HG02943 (cell line): ENCODE data around the gene MAD1L1.
"Not testable (repeated sequence)": the region's sequence is repeated elsewhere in the genome, so short reads cannot be mapped to it uniquely, and the experiment has no call there.

Source experiments
- ATAC-seq: cut with Tn5 transposase; IDR thresholded peaks from one replicate; pipeline ENCODE4 v1.9.1; 2021; ENCODE audit warnings: mild to moderate bottlenecking, low read depth, moderate library complexity; ENCODE audit not compliant: unreplicated experiment

Gene MAD1L1

GRCh38 chr7:1843271-1843861, 389.4 kb downstream of the MAD1L1 start:
- no peak for ATAC-seq

DNA sequence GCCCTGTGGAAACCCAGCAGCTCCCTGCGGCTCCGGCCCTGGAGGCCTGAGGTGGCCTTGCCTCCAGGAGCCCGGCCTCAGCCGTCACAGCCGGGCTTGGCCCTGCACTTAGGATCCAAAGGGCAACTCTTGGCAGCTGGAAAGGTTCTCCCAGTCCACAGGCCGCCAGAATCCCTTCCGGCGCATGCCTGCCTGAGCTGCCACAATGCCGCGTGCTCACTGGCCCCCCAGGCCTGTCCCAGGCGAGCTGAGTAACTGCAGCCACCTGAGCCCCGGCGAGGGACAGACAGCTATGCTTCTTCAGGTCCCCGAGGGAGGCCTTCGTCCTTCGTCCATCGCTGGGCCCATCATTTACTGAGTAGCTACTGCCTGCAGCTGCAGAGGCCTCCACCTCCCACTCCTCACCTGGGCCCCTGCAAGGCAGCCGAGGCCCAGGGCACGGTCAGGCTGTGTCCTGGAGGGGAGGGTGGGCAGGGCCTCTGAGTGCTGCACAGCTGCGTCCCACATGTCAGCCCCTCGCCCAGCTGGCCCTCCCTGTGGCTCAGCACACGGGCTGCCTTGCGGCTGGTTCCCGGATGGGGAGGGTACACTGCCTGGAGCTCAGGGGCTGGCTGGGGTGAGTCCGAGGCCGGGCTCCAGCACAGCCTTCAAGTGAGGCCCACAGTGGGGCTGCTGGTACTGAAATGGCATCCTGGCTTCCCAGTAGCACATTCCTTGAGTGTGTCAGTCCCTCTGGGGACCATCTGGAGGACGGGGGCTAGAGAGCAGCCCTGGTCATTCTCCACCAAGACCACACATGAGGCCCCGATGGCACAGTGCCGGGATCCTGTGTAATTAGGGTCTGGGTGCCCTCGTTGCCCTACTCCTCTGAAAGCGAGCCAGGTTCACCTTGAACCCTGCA, 390.2 kb downstream of the MAD1L1 start:
- no peak for ATAC-seq

GRCh38 chr7:1841286-1842021, 391.3 kb downstream of the MAD1L1 start:
- ATAC-seq: not testable (repeated sequence)

- not testable (repeated sequence) for ATAC-seq
These were observed 392.0 kb downstream of the MAD1L1 start for GRCh38 chr7:1840744-1841143.

GRCh38 chr7:1839701-1840100, 393.0 kb downstream of the MAD1L1 start:
- no peak for ATAC-seq

DNA sequence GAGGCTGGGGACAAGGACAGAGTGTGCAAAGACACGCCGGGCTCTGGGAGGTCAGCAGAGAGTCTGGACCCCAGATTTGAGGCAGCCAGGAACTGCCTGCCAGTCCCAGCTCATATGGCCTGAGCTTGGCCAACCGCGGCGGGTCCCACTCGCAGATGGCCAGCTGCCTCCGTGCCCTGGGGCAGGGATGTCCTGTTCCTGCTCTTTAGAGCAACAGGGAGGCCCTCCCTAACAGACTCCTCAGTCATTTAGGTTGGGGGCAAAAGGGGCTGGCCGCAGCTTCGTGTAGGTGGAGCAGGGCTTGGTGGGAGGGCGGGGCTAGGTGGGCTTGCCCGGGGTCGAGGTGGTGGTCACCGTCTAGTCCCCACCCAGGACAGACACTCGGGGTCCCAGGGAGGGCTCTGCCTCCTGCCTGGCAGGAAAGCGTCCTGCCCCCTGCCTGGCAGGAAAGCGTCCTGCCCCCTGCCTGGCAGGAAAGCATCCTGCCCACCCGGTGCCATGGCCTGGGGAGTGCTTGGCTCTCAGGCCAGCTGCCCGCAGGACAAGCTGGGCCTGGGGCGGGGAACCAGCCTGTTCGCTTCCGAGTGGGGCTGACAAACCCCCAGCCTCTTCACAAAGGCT, 393.7 kb downstream of the MAD1L1 start:
- ATAC-seq: not testable (repeated sequence)

DNA sequence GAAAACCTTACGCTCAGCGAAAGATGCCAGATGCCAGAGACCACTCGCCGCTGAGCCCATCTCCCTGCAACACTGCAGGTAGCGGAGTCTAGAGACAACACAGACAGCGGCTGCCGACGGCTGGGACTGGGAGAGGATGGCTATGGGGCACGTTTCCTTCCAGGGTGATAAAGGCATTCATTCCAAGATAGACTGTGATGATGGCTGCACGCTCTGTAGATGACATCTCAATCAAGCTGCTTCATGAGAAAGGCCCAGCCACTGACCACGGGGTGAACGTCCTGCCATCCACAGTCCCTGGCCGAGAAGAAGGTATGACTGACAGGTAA, 394.2 kb downstream of the MAD1L1 start:
- not testable (repeated sequence) for ATAC-seq

- ATAC-seq: not testable (repeated sequence)
These were observed 394.8 kb downstream of the MAD1L1 start for GRCh38 chr7:1837696-1838543.

- not testable (repeated sequence) for ATAC-seq
These were observed 400.7 kb downstream of the MAD1L1 start for GRCh38 chr7:1831933-1832535.

DNA sequence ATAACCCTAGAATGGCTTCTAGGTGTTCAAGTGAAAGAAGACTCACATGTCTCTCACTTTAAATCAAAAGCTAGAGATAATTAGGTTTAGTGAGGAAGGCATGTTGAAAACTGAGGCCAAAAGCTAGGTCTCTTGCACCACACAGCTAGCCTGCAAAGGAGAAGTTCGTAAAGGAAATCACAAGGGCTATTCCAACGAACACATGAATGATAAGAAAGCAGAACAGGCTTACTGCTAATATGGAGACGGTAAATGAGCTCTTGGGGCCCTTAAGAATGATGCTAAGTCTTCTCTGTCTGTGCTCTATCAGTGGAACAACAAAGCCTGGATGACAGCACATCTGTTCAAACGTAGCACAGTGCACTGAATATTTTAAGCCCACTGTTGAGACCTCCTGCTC, 401.3 kb downstream of the MAD1L1 start:
- ATAC-seq: not testable (repeated sequence)

GRCh38 chr7:1829668-1830067, 403.1 kb downstream of the MAD1L1 start:
- not testable (repeated sequence) for ATAC-seq

DNA sequence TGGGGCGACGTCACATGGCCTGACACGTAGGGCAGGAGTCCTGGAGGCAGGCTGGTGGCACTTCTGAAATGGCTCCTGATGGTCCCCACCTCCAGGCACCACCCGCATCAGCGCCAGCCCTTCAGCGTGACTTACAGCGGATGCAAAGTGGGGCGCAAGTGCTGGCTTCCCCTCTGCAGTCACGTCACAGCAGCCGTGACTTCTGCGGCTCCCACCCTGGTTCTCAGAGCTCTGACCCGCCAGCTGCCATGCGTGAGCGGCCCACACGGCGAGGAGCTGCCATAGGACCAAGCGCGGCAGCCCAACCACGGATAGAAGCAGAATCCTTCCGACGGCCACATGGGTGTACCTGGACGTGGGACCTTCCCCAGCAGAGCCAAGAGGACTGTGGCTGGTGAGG, 403.6 kb downstream of the MAD1L1 start:
- ATAC-seq: no peak

DNA sequence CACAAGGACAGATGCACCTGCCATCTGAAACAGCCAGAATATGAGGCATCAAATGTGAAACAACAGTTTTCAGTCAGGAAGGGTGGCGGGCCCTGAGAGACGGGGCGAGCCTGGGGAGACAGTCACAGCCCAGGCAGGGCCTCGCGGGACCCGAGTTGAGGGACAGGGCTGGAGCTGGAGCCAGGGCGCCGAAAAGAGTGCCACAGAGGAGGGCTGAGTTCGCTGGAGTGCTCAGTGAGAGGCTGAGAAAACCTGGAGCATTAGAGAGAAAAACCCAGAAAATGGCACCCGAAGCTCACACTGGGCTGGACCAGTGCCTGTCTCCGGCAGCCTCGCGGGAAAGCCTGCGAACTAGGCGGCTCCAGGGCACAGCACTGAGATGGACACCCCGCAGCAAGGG, 404.6 kb downstream of the MAD1L1 start:
- not testable (repeated sequence) for ATAC-seq

DNA sequence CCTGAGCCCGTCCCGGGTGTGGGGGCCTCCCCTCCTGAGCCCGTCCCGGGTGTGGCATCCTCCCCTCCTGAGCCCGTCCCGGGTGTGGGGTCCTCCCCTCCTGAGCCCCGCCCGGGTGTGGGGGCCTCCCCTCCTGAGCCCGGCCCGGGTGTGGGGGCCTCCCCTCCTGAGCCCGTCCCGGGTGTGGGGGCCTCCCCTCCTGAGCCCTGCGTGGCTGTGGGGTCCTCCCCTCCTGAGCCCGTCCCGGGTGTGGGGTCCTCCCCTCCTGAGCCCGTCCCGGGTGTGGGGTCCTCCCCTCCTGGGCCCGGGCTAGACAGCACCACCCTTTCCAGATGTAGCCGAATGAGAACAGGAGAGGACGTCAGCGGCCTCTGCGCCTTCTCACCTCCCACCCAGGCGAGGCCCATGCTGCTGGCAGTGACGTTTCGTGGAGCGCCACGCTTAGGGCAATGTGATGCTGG, 405.2 kb downstream of the MAD1L1 start:
- not testable (repeated sequence) for ATAC-seq

- not testable (repeated sequence) for ATAC-seq
These were observed 405.8 kb downstream of the MAD1L1 start for GRCh38 chr7:1826931-1827330.

GRCh38 chr7:1825897-1826741, 406.6 kb downstream of the MAD1L1 start:
- ATAC-seq: no peak

DNA sequence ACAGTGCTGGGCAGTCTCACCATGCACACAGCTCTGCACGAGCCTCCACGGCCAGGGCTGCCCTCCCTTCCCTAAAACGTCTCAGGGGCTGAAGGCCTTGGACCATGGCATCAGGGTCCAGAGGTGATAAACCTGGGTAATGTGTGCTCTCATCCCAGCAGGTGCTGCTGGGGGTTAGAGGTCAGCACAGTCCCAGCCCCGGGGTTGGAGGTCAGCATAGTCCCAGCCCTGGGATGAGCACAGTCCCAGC, 407.2 kb downstream of the MAD1L1 start:
- not testable (repeated sequence) for ATAC-seq

- not testable (repeated sequence) for ATAC-seq
These were observed 407.7 kb downstream of the MAD1L1 start for GRCh38 chr7:1824882-1825646.
